ENCODE data around the gene ATP11C.
A peak's percentile ranks its signal among the peaks of the same experiment; 100 is the strongest.

Gene ATP11C

GRCh38 chrX:139932901-139933796 is at the start of gene ATP11C:
ATP11C (minus strand) TSS chrX:139933053; CDS start chrX:139932042, 1,011 bp downstream.
- TF ChIP-seq CTCF (IDR thresholded peaks at IDR 0.05; ENCODE audit: low read depth, low read length, missing control alignments), result no peak
- Histone ChIP-seq H3K27me3 (replicated peaks) (no peaks in the 10 kb centered on the region), H3K36me3 (replicated peaks) (no peaks in the 10 kb centered on the region), H3K4me3 (ENCODE audit: low read depth, low read length) (peak within 1 kb of the TSS; percentile 68), H3K27ac (peak within 1 kb of the TSS; percentile 78)
- in situ Hi-C loops (cut with HindIII; ENCODE audit: low pct_ligation_motif_present, low sequenced_read_pairs), result no loop called here
- DNase-seq, result peak; percentile 69

GRCh38 chrX:139974471-139974870 is 41.6 kb upstream of the ATP11C start:
- in situ Hi-C loops (cut with HindIII; ENCODE audit: low pct_ligation_motif_present, low sequenced_read_pairs), result no loop called here
- no peak overlapping the region for H3K27ac ChIP-seq
- no peak for TF ChIP-seq CTCF (IDR thresholded peaks at IDR 0.05; ENCODE audit: low read depth, low read length, missing control alignments)
- DNase-seq, result no peak
- no peak overlapping the region for H3K4me3 ChIP-seq (ENCODE audit: low read depth, low read length)
- H3K36me3 ChIP-seq (replicated peaks), result no peaks in the 10 kb centered on the region
- H3K27me3 ChIP-seq (replicated peaks), result no peaks in the 10 kb centered on the region

- Histone ChIP-seq H3K36me3 (replicated peaks) (no peaks in the 10 kb centered on the region), H3K4me3 (ENCODE audit: low read depth, low read length) (no peak overlapping the region), H3K27ac (no peak overlapping the region), H3K27me3 (replicated peaks) (no peaks in the 10 kb centered on the region)
- no peak for DNase-seq
- no peak for TF ChIP-seq CTCF (IDR thresholded peaks at IDR 0.05; ENCODE audit: low read depth, low read length, missing control alignments)
- in situ Hi-C loops (cut with HindIII; ENCODE audit: low pct_ligation_motif_present, low sequenced_read_pairs), result no loop called here
Observed at GRCh38 chrX:139972629-139973624, 40.1 kb upstream of the ATP11C start.

GRCh38 chrX:139972113-139972512 is 39.3 kb upstream of the ATP11C start:
- in situ Hi-C loops (cut with HindIII; ENCODE audit: low pct_ligation_motif_present, low sequenced_read_pairs), result no loop called here
- Histone ChIP-seq H3K4me3 (ENCODE audit: low read depth, low read length) (no peak overlapping the region), H3K27ac (no peak overlapping the region), H3K36me3 (replicated peaks) (no peaks in the 10 kb centered on the region), H3K27me3 (replicated peaks) (no peaks in the 10 kb centered on the region)
- TF ChIP-seq CTCF (IDR thresholded peaks at IDR 0.05; ENCODE audit: low read depth, low read length, missing control alignments), result no peak
- no peak for DNase-seq

- in situ Hi-C loops (cut with HindIII; ENCODE audit: low pct_ligation_motif_present, low sequenced_read_pairs), result no loop called here
Observed at GRCh38 chrX:139971394-139971749, 38.5 kb upstream of the ATP11C start.

More at GRCh38 chrX:139971394-139971749, 38.5 kb upstream of the ATP11C start:
- no peak for TF ChIP-seq CTCF (IDR thresholded peaks at IDR 0.05; ENCODE audit: low read depth, low read length, missing control alignments)
- Histone ChIP-seq H3K4me3 (ENCODE audit: low read depth, low read length) (no peak overlapping the region), H3K27ac (no peak overlapping the region), H3K36me3 (replicated peaks) (no peaks in the 10 kb centered on the region), H3K27me3 (replicated peaks) (no peaks in the 10 kb centered on the region)
- DNase-seq, result no peak
